ENCODE results near the gene YPEL2. TPM values are rescaled to one million over a fixed set of nuclear protein-coding genes. Genes with fewer than 3 reads are reported as not detected.

Gene YPEL2
- total RNA-seq, 2 donors from 2014 or later, result 26.7 to 27.0 TPM

- H3K4me3 ChIP-seq, result no peak overlapping the region
- no peaks in the 10 kb centered on the region for H3K9me3 ChIP-seq
- WGBS, 2 donors, result 83 to 88% methylated on average over 7 of the region's 7 CpGs
- H3K27me3 ChIP-seq, result no peaks in the 10 kb centered on the region
- no peaks in the 10 kb centered on the region for H3K36me3 ChIP-seq (replicated peaks in 1 of 2; ENCODE audit: insufficient read depth in 1 of 2, low read depth in 2 of 2)
- DNase-seq (no peak), ATAC-seq (no peak)
- H3K27ac ChIP-seq, result no peak overlapping the region
- peaks cover 31% of the 10 kb centered on the region for H3K4me1 ChIP-seq
- TF ChIP-seq POLR2A (IDR thresholded peaks at IDR 0.05), result no peak
- no peak for TF ChIP-seq CTCF (IDR thresholded peaks at IDR 0.05)
- intact Hi-C loops (cut with DNase I), result no loop called here
Measured at GRCh38 chr17:59345476-59345875, 14.0 kb downstream of the YPEL2 start.

DNA sequence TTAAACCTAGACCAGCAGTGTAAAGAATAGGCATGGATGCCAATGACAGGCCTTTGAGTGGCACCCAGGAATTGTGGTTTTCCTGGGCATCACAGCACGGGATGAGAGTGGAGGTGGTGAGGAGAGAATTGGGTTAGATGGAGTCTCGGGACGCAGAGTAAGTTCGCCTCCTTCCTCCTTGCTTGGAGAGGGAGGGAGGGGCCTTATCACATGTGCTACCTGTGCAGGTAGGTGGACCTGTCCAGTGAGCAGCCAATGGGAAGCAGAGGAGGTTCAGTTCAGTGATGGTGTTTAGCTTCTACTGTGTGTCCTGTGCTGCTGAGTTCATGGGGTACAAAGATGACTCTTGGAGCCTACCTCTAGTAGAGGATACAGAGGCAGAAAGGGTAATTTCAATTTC is 14.9 kb downstream of the YPEL2 start:
- TF ChIP-seq CTCF (IDR thresholded peaks at IDR 0.05) (no peak), POLR2A (IDR thresholded peaks at IDR 0.05) (no peak)
- H3K27me3 ChIP-seq, result no peaks in the 10 kb centered on the region
- 77 to 81% methylated on average over 4 of the region's 4 CpGs for WGBS, 2 donors
- H3K4me3 ChIP-seq, result no peak overlapping the region
- H3K4me1 ChIP-seq, result peaks cover 31% of the 10 kb centered on the region
- H3K27ac ChIP-seq, result no peak overlapping the region
- no peaks in the 10 kb centered on the region for H3K36me3 ChIP-seq (replicated peaks in 1 of 2; ENCODE audit: insufficient read depth in 1 of 2, low read depth in 2 of 2)
- intact Hi-C loops (cut with DNase I), result no loop called here
- DNase-seq, result no peak
- H3K9me3 ChIP-seq, result no peaks in the 10 kb centered on the region
- ATAC-seq, result no peak

- no peak overlapping the region for H3K27ac ChIP-seq
- 97 to 99% methylated on average over 6 of the region's 6 CpGs for WGBS, 2 donors
- H3K36me3 ChIP-seq (replicated peaks in 1 of 2; ENCODE audit: insufficient read depth in 1 of 2, low read depth in 2 of 2), result no peaks in the 10 kb centered on the region
- H3K27me3 ChIP-seq, result no peaks in the 10 kb centered on the region
- DNase-seq, result no peak
- H3K4me1 ChIP-seq, result peaks cover 25% of the 10 kb centered on the region
- ATAC-seq, result no peak
- TF ChIP-seq POLR2A (IDR thresholded peaks at IDR 0.05), result no peak
- TF ChIP-seq CTCF (IDR thresholded peaks at IDR 0.05), result no peak
- no peak overlapping the region for H3K4me3 ChIP-seq
- H3K9me3 ChIP-seq, result no peaks in the 10 kb centered on the region
- intact Hi-C loops (cut with DNase I), result no loop called here
Measured at GRCh38 chr17:59346876-59347407, 15.5 kb downstream of the YPEL2 start.

GRCh38 chr17:59347975-59348391 is 16.5 kb downstream of the YPEL2 start:
- Histone ChIP-seq H3K27me3 (no peaks in the 10 kb centered on the region), H3K36me3 (replicated peaks in 1 of 2; ENCODE audit: insufficient read depth in 1 of 2, low read depth in 2 of 2) (no peaks in the 10 kb centered on the region), H3K9me3 (no peaks in the 10 kb centered on the region), H3K27ac (no peak overlapping the region), H3K4me1 (peaks cover 15% of the 10 kb centered on the region), H3K4me3 (no peak overlapping the region)
- no peak for TF ChIP-seq CTCF (IDR thresholded peaks at IDR 0.05)
- no peak for TF ChIP-seq POLR2A (IDR thresholded peaks at IDR 0.05)
- 81 to 85% methylated on average over 7 of the region's 7 CpGs for WGBS, 2 donors
- no peak for DNase-seq
- intact Hi-C loops (cut with DNase I), result no loop called here
- no peak for ATAC-seq

GRCh38 chr17:59349178-59349577 is 17.7 kb downstream of the YPEL2 start:
- Histone ChIP-seq H3K36me3 (replicated peaks in 1 of 2; ENCODE audit: insufficient read depth in 1 of 2, low read depth in 2 of 2) (no peaks in the 10 kb centered on the region), H3K27ac (no peak overlapping the region), H3K4me3 (no peak overlapping the region), H3K9me3 (no peaks in the 10 kb centered on the region), H3K27me3 (no peaks in the 10 kb centered on the region), H3K4me1 (peaks cover 15% of the 10 kb centered on the region)
- intact Hi-C loops (cut with DNase I), result no loop called here
- WGBS, 2 donors, result 90 to 93% methylated on average over 7 to 8 of the region's 8 CpGs
- no peak for DNase-seq
- ATAC-seq, result no peak
- TF ChIP-seq CTCF (IDR thresholded peaks at IDR 0.05) (no peak), POLR2A (IDR thresholded peaks at IDR 0.05) (no peak)

All from body of pancreas (tissue), 4 donors.